ENCODE measurements around the gene LRRC4C.
"Not testable (repeated sequence)": the region's sequence is repeated elsewhere in the genome, so short reads cannot be mapped to it uniquely, and the experiment has no call there.

LRRC4C gene

DNA sequence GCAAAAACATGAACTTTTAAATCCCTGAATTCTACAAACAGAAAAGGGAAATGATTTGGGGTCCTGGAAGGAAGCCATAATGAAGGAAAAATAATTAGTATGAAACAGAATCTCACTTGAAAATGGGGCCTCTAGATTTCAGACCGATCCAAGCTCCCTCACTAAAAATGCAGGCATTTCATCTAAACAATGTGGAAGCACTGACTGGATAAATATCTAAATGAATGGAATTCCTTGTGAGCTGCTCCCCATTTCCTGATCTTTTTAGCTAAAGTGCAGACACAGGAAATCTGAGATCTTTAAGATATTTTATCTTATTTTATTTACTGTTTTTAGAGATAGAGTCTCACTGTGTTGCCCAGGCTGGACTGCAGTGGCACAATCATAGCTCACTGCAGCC lies 1255.8 kb downstream of the LRRC4C start:
- DNase-seq, result no peak

DNA sequence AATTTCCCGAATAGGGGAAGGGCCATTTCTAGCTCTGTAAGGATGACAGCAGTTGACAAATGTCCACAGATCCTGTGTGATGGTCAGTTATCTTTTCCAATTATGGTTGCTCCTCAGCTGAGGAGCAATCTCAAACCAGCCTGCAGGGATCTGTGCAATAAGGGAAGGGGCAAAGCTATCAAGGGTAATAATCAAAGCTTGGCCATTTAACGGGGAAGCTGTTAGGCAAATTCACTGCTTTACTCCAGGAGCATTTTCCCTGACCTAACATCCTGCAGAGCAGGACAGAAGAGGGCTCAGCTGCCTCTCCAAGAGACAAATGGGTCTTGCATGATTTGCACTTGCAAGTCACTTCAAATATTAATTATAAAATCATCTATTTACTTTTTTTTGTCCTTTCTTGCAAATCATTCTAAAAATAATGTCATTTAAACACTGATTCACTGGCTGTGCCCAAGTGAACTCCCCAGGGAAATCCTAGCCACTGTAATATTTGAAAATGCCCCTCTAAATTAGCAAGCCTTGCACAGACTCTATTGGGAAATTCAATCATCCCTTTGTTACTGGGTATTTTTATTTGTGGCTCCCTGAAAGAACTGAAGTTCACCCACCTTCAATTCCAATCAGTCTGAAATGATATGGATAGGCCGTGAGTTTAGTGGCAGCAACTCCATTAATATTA lies 1256.7 kb downstream of the LRRC4C start:
- DNase-seq, result no peak

DNA sequence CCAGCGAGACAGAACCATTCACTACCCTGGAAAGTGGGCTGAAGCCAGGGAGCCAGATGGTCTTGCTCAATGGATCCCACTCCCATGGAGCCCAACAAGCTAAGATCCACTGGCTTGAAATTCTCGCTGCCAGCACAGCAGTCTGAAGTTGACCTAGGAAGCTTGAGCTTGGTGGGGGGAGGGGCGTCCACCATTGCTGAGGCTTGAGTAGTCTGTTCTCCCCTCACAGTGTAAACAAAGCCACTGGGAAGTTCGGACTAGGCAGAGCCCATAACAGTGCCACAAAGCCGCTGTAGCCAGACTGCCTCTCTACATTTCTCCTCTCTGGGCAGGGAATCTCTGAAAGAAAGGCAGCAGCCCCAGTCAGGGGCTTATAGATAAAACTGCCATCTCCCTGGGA lies 1266.9 kb downstream of the LRRC4C start:
- not testable (repeated sequence) for DNase-seq

DNA sequence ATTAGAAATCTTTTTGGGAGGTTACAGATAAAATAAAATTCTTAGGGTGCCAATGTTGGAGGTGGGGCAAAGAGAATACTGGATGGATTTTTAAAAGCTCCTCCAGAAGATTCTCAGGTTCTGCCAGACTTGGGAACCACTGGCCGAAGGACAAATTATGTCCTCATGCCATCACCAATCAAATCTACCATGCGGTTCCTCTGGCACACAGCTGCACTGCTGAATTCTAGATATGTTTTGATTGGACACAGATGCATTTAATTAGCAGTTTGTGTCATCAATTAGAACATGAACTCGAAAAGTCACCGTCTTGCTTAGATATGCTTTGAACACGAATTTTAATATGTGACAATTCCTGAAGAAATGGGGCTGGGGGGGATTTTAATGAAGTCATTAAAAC lies 1269.2 kb downstream of the LRRC4C start:
- no peak for DNase-seq

DNA sequence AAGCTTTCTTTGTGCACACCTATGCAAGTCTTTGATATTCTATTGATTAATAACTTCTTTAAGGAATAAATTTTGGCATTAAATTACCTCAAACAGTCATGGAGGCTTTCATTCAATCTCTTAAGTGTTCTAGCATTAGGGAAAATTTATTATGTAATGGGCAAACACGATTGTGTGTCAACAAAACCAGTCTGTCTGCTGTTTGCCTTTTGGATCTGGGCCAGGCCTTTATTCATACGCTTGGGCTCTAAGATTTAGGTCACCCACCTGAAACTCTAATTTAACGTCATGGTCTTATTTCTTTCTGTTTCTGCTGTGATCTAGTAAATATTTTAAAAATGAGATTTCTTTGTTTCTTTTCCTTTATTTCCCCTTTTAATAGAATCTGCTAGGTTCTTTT lies 1270.6 kb downstream of the LRRC4C start:
- no peak for DNase-seq

DNA sequence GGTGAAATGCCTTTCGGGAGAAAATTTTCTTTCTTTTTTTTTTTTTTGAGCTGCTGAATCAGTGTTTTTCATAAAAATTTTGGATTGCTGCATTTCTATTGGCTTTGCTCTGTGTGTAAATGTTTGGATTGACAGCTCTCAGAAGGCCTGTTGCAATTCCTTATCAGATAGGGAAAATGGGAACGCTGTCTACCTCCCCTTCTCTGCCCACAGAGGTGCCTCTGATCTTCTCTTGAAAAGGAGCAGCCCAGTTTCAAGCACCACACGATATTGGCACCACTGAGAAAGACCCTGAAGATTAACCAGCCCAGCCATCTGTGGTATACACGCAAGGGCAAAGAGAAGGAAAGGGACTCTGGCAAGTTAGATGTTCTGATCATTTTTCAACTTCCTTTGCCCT lies 1272.2 kb downstream of the LRRC4C start:
- no peak for DNase-seq

DNA sequence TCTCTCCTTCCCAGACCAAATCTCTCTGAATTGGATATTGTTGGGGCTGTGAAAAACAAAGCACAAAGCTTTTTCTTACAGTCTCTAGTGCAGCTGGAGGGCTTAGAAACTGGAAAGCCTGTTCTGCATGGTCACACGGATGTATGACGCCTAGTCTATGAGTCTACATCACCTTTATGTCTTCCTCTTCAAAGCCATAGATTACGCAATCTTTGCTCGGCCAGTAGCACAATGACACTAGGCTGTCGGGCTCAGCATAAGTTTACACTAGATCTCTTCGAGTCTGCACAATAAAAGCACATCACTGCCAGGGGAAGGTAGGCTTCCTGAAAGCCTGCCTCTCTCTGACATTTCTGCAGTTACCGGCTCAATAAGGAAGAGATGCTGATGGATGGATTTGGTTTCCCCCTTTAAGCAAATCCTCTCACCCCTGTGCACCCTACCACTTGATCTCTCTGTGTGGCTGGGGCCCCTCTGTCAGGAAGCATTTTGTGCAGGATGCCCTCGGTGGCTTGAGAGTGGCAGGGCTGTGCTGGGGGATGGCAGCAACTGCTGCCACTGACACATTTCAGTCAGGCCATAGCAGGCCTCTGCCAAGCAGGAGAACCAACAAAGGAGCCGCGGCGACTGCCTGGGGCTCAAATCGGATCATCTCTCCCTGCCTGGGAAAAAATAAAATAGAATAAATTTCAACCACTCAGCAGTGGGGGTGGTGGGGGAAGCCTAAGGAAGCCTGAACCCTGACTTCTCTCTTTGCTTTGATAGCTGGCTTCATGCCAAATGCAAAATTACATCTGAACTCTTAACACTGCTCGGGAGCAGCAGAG lies 1272.8 kb downstream of the LRRC4C start:
- DNase-seq, result no peak

DNA sequence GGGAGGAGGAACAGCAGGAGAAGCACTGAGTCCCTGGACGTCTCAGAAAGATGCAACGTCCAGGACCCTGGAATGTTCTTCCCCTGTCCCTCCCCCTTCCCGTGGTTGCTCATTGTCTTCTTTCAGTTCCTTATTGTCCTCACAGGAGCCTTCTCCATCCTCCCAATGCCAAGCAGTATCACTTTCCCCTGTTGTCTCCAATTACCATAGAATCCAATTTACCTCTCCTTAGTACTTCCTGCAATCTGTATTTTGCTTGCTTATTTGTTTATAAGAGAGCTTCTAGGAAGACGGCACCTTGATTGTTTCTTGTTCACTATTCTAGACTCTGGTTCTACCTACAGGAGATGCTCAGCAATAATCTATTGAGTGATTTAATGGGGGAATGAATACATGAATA lies 1273.7 kb downstream of the LRRC4C start:
- no peak for DNase-seq

DNA sequence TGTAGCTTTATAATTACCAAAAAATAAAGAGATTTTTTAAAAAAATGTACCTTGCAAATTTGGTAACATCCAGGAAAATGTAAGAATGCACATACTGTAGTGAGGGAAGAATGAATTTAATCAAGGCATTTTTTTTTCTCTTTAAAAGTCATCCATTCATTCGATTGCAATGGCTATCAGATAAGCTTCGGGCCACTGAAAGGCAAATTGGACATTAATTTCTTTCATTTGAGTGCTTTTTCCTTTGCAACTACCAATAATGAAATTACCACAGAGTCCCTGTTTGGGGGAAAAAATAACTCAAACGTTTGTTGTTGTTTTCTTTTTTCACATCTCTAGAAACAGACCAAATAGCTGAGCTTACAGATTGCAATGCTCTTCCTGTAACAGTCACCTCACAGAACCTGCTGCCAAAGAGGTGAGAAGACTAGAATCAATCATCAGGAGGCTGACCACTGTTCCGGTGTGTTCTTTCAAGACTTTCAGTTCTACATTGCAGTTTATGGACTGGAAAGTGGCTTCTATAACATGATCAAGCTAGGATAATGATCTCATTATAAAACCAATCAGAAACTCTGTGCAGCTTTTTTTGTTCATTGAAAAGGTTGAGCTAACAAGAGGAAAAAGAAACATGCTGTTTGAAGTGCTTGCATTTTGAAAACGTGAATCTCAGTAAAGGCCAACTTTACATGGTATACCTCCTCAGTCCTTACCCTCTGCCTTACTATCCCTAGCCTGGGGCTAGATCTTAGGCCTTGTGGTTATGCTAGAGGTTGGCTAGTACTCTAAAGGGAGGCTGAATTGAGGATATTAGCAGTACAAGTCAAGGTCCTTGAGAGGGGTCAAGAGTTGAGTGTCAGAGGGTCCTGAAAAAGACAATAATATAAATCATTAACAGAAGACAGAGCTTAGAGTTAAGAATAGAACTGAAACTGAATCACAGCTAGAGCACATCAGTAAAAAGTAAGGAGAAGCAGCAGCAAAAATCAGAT lies 1276.1 kb downstream of the LRRC4C start:
- DNase-seq, result no peak

DNA sequence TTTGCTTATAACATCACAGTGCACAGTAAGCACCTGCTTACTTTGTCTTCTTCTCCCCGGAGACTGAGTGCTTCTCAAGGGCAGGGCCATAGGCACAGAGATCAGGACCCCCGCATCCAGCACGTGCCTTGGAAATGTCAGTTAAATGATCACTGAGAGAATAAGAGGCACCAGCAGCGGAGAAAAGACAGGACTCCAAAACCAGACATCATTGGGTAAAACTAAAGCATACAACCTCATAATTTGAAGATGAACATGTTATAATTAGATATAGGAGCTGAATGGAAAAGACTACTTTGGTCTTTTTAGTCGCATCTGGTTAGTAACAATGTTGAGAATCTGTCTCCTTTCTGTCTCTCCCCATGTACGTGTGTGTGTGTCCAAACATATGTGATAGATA lies 1279.9 kb downstream of the LRRC4C start:
- DNase-seq, result no peak

DNA sequence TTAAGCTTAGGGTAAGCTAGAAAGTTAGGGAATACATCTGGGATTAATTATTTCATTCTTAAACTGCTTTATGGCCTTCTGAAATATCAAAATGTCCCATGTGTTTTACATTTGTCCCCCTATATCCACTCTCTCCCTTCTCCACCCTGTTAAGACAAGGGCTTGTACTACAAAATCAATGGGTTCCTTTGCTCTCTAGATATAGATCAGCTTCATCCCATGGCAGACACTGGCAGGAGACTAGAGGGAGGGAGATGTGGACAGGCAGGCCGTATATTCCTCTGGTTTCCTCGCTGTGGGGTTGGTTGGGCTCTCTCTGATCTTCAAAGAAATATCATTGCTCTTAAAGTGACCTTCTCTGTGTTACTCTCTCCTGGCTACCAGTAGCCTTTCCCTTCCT lies 1281.0 kb downstream of the LRRC4C start:
- DNase-seq, result no peak

DNA sequence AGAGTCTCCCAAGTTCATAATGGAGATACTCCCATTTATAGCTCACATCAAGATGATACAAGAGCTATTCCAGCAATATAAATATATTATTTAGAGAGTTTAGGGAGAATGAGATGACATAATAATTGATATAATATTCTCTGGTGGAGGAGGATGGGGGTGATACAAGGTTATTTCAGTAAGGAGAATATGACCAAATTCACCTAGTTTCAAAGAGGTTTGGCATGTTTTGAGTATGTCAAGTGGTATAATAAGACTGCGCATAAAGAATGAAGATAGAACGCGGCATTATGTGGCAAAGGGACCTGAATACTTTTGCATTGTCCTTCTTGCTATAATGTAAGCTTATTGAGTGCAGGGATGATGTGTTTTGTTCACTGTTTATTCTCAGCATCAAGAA lies 1283.5 kb downstream of the LRRC4C start:
- DNase-seq, result no peak

DNA sequence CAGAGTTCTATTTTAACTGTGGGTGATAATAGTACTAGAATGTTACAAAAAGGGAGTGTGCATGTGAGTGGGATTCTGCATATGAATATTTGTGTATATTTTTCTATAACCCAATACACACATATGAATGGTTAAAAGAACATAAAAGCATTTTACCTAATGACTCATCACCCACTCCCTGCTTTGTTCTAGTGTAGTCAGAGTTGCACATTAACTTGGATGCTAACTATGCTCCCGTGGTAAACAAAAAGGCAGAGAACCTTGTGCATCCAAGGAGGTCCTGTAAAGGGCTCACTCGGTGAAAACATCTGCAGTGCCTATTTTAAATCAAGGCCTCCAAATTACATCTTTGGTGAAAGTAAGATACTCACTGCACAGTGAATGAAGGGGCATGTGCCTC lies 1289.4 kb downstream of the LRRC4C start:
- DNase-seq, result no peak

DNA sequence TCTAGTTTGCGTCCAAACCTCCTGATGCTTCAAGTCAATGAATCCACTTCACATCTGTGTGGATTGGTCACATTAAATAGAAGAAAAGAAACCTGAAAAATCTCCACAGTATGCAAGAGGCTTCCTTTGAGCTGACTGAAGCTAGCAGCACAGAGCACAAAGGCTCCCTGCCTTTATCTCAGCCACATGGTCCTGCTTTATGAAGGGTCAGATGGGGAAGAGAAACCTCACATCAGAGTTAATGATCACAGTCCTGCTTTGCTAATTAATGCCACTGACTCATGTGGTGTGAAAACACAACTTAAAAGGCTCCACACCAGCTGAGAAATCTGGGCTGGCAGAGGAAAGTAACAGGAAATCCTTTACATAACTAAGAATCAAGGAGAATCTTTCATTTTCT lies 1291.0 kb downstream of the LRRC4C start:
- no peak for DNase-seq

DNA sequence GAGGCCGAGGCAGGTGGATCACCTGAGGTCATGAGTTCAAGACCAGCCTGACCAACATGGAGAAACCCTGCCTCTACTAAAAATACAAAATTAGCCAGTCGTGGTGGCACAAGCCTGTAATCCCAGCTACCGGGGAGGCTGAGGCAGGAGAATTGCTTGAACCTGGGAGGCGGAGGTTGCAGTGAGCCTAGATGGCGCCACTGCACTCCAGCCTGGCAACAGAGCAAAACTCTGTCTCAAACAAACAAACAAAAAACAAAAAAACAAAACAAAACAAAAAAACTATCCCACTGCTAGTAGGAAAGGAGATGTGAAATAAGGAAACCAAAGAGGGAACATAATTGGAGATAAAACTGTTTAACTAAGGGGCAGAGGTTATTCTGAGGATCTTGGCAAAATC lies 1291.6 kb downstream of the LRRC4C start:
- not testable (repeated sequence) for DNase-seq

DNA sequence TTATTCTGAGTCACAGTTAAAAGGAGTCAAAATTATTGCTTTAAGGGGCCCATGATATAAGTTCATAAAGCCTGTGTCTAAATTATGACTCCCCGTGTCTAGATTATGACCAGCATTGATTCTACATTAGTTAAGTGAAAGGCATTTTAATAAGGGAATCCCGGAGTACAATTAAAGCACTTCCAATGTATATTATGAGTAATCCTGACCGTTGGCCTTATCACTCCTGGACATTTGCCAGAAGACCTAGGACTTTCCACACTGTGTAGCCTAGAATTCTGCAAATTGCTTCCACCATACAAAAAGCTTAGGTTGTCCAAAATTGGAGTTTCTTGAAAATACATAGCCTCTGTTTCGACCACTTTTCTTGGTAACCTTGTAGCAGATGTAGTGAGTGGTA lies 1292.6 kb downstream of the LRRC4C start:
- no peak for DNase-seq

DNA sequence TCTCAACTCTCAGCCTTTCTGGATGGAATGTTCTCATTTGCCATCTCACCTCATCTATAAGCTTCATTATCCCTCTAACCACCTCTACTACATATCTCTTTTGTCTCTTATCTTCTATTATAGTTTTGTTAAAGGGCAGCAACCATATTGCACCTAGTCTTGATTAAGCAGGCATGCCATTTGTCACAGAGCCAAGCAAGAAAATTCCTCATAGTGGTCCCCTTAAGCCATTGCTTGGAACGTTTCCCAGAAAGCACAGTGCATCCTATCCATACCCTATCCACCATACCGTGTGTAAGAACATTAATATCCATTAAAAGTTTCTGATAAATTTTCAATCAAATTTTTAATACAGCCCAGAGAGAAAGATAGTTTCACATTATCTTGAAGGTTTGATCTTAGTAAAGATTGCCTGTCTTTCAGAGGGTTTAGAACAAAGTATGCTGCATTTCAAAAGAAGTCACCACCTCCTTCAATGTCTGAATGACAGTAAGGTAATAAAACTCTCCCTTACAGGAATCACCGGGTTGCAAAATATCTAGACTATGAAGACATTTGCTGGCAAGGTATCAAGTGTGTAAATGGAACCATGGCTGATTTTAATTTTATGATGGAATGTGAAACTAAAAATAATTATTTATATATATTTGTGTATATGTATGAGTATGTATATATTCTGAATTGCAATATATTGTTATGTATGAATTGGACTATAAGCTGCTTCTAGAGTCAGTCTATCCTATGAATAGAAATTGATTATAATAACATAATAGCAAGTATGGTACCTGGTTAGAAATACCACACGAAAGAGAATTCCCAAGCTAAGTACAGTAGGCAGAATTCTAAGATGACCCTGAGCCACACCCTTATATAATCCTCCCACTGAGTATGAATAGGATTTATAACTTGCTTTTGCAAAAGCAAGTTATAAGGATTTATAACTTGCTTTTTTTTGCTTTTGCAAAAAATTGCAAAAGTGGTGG lies 1296.3 kb downstream of the LRRC4C start:
- DNase-seq, result no peak

DNA sequence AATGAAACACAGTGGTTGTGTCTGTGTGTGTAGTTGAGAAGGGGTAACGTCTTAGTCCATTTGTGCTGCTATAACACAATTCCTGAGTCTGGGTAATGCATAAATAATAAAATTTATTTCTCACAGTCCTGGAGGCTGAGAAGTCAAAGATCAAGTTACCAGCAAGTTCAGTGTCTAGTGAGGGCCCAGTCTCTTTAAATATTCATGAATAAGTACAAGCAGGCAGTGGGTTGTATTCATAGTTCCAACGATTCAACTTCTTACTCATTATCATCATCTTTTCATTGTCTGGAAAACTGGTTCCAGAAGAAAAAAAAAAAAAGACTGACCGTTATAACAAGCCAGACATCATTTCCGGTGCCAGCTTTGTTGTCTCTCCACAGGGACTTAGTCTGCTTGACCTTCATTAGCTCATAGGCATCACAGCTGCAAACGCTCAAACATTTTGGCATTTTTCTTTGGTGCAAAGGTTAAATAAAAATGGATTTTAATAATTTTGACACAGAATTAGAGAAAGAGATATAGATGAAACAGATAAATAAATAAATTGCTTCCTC lies 1297.5 kb downstream of the LRRC4C start:
- DNase-seq, result no peak

DNA sequence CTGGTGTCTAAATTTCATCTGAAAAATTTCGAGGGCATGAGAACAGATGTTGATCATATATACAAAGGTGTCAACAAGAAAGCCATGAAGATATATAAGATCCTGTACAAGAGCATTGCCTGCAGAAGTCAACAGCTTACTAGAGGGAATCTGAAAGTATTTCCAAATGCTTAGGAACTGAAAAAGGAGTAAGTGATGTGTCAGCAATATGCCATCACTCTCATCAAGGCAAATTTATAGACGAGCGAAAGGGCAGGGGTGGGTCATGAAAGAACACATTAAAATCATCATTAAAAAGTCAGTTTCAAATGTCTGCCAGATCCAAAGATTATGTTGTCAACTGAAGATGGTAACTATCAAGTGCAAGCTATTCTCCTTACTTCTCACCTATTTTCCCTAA lies 1299.0 kb downstream of the LRRC4C start:
- no peak for DNase-seq

DNA sequence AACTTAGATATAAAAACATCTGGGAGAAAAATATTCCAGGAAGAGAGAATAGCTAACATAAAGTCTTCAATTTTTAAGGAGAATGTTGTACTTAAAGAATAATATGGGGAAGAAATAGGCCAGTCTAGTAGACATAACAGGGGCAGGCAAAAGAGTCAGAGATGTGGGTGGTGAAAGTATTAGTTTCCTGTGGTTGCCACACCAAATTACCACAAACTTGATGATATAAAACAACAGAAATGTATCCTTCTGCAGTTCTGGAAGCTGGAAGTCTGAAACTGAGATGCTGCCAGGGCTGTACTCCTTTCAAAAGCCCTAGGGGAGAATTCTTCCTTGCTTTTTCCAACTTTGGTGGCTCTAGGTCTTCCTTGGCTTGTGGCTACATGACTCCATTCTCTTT lies 1309.7 kb downstream of the LRRC4C start:
- no peak for DNase-seq

DNA sequence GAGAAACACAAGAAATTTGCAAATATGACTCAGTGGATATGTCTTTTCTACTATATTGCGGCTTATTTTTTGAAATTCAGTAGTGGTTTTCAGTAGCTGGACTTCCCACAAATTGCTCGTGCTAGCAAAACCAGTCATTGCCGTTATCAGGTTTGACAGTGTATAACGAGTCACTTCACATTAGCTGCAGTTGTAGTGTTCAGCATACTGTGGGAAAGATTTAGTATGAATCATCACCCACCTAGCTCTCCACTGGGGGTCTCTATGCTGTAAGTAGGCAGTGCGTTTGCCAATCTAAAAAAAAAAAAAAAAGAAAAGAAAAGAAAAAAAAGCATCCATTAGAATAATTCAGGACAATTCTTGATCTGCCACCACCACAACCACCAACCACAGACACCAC lies 1318.9 kb downstream of the LRRC4C start:
- no peak for DNase-seq

DNA sequence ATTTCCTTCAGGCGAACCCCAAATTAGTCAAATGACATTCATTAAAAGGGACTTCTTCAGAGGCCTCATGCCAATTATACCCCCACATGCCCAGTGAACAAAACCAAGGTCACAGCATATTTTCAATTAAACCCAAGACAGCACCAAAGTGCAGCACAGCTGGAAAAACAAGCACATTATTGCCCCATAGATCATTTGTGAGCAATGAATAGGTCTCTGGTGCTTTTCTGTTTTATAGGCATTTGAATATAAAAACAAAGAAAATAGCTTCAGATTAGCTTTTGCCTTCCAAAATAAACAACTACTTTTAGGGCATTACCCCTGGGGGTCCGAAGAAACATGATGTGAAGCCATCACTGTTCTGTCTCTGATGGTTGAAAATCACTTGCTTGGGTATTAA lies 1319.9 kb downstream of the LRRC4C start:
- DNase-seq, result no peak
